Muscle layer of duodenum (tissue), 2 donors: ENCODE measurements around the gene ACAD9.

Experiments used
- H3K27ac ChIP-seq: one replicate; pipeline ENCODE4 v1.7.0; 2013; ENCODE audit warnings: mild to moderate bottlenecking, low read length
- H3K27me3 ChIP-seq: one replicate; pipeline ENCODE4 v1.7.0; 2013; ENCODE audit warnings: low read depth, mild to moderate bottlenecking, control low read depth, low read length
- H3K36me3 ChIP-seq, 2 donors: one replicate each; pipeline ENCODE4 v1.7.0; 2013; ENCODE audit warnings: low read length in 2 of 2, control low read depth in 1 of 2, mild to moderate bottlenecking in 1 of 2; ENCODE audit not compliant: insufficient read depth in 2 of 2, control insufficient read depth in 1 of 2
- H3K4me1 ChIP-seq, 2 donors: one replicate each; pipeline ENCODE4 v1.7.0; 2013; ENCODE audit warnings: low read length in 2 of 2, mild to moderate bottlenecking in 2 of 2, control low read depth in 1 of 2, moderate library complexity in 1 of 2; ENCODE audit not compliant: insufficient read depth in 2 of 2, control insufficient read depth in 1 of 2
- H3K4me3 ChIP-seq, 2 donors: one replicate each; pipeline ENCODE4 v1.7.0; 2013; ENCODE audit warnings: low read length in 2 of 2, low read depth in 1 of 2, mild to moderate bottlenecking in 1 of 2
- H3K9me3 ChIP-seq, 2 donors: one replicate each; pipeline ENCODE4 v1.7.0; 2013; ENCODE audit warnings: low read length in 2 of 2, control low read depth in 1 of 2, mild to moderate bottlenecking in 1 of 2; ENCODE audit not compliant: control insufficient read depth in 1 of 2
- donor health status: healthy.

Gene ACAD9

GRCh38 chr3:128847666-128848370, 31.6 kb upstream of the ACAD9 start:
- H3K27ac ChIP-seq: no peak overlapping the region
- H3K36me3 ChIP-seq: no peaks in the 10 kb centered on the region

GRCh38 chr3:128848936-128849335, 30.5 kb upstream of the ACAD9 start:
- Histone ChIP-seq H3K9me3 (no peaks in the 10 kb centered on the region), H3K36me3 (no peaks in the 10 kb centered on the region), H3K4me1 (peaks cover 9 to 10% of the 10 kb centered on the region in 2 donors), H3K27me3 (no peaks in the 10 kb centered on the region), H3K27ac (no peak overlapping the region), H3K4me3 (no peak overlapping the region)

More at GRCh38 chr3:128847666-128848370, 31.6 kb upstream of the ACAD9 start:
- peaks cover 9 to 10% of the 10 kb centered on the region in 2 donors for H3K4me1 ChIP-seq
- no peak overlapping the region for H3K4me3 ChIP-seq
- H3K9me3 ChIP-seq: no peaks in the 10 kb centered on the region
- H3K27me3 ChIP-seq: no peaks in the 10 kb centered on the region

GRCh38 chr3:128849911-128850455, 29.4 kb upstream of the ACAD9 start:
- Histone ChIP-seq H3K27ac (no peak overlapping the region), H3K4me1 (peaks cover 9 to 10% of the 10 kb centered on the region in 2 donors), H3K9me3 (no peaks in the 10 kb centered on the region), H3K4me3 (no peak overlapping the region), H3K36me3 (no peaks in the 10 kb centered on the region), H3K27me3 (no peaks in the 10 kb centered on the region)

GRCh38 chr3:128850544-128850943, 28.9 kb upstream of the ACAD9 start:
- Histone ChIP-seq H3K36me3 (no peaks in the 10 kb centered on the region), H3K4me1 (peaks cover 4 to 6% of the 10 kb centered on the region in 2 donors), H3K9me3 (no peaks in the 10 kb centered on the region), H3K27me3 (no peaks in the 10 kb centered on the region), H3K4me3 (no peak overlapping the region), H3K27ac (no peak overlapping the region)

- Histone ChIP-seq H3K27ac (no peak overlapping the region), H3K27me3 (no peaks in the 10 kb centered on the region), H3K4me1 (no peaks in the 10 kb centered on the region)
Measured at GRCh38 chr3:128851601-128852000, 27.8 kb upstream of the ACAD9 start.

GRCh38 chr3:128853826-128854225, 25.6 kb upstream of the ACAD9 start:
- H3K27ac ChIP-seq: no peak overlapping the region
- peaks cover 1 to 3% of the 10 kb centered on the region in 2 donors for H3K9me3 ChIP-seq

More at GRCh38 chr3:128851601-128852000, 27.8 kb upstream of the ACAD9 start:
- Histone ChIP-seq H3K9me3 (no peaks in the 10 kb centered on the region), H3K36me3 (no peaks in the 10 kb centered on the region), H3K4me3 (no peak overlapping the region)

GRCh38 chr3:128854475-128854874, 24.9 kb upstream of the ACAD9 start:
- H3K27me3 ChIP-seq: no peaks in the 10 kb centered on the region
- no peaks in the 10 kb centered on the region for H3K4me1 ChIP-seq
- H3K9me3 ChIP-seq: peaks cover 8 to 9% of the 10 kb centered on the region in 2 donors
- H3K4me3 ChIP-seq: no peak overlapping the region
- H3K27ac ChIP-seq: no peak overlapping the region
- H3K36me3 ChIP-seq: no peaks in the 10 kb centered on the region

More at GRCh38 chr3:128853826-128854225, 25.6 kb upstream of the ACAD9 start:
- no peaks in the 10 kb centered on the region for H3K4me1 ChIP-seq
- H3K4me3 ChIP-seq: no peak overlapping the region
- H3K27me3 ChIP-seq: no peaks in the 10 kb centered on the region
- H3K36me3 ChIP-seq: no peaks in the 10 kb centered on the region

- H3K36me3 ChIP-seq: no peaks in the 10 kb centered on the region
- H3K4me3 ChIP-seq: no peak overlapping the region
- H3K27ac ChIP-seq: no peak overlapping the region
- H3K4me1 ChIP-seq: no peaks in the 10 kb centered on the region
- no peaks in the 10 kb centered on the region for H3K27me3 ChIP-seq
- peaks cover 14 to 20% of the 10 kb centered on the region in 2 donors for H3K9me3 ChIP-seq
Measured at GRCh38 chr3:128855569-128855968, 23.9 kb upstream of the ACAD9 start.

- peaks cover 0 to 3% of the 10 kb centered on the region in 2 donors for H3K36me3 ChIP-seq
- no peaks in the 10 kb centered on the region for H3K27me3 ChIP-seq
- H3K27ac ChIP-seq: no peak overlapping the region
- H3K4me1 ChIP-seq: no peaks in the 10 kb centered on the region
- H3K9me3 ChIP-seq: peaks cover 17 to 20% of the 10 kb centered on the region in 2 donors
- peak overlapping the region in 1 of 2 donors; percentile 14 for H3K4me3 ChIP-seq
Measured at GRCh38 chr3:128858167-128858566, 21.3 kb upstream of the ACAD9 start.

- Histone ChIP-seq H3K36me3 (peaks cover 0 to 3% of the 10 kb centered on the region in 2 donors), H3K27me3 (no peaks in the 10 kb centered on the region), H3K27ac (no peak overlapping the region), H3K4me1 (peaks cover 0 to 5% of the 10 kb centered on the region in 2 donors), H3K4me3 (no peak overlapping the region), H3K9me3 (peaks cover 17 to 20% of the 10 kb centered on the region in 2 donors)
Measured at GRCh38 chr3:128859630-128860029, 19.8 kb upstream of the ACAD9 start.

- Histone ChIP-seq H3K9me3 (peaks cover 17 to 20% of the 10 kb centered on the region in 2 donors), H3K4me1 (peaks cover 0 to 10% of the 10 kb centered on the region in 2 donors), H3K36me3 (peaks cover 0 to 3% of the 10 kb centered on the region in 2 donors), H3K27me3 (no peaks in the 10 kb centered on the region), H3K27ac (no peak overlapping the region), H3K4me3 (no peak overlapping the region)
Measured at GRCh38 chr3:128861491-128861890, 17.9 kb upstream of the ACAD9 start.
